Measurements from ENCODE around the gene CD99. TPM values are rescaled to one million over a fixed set of nuclear protein-coding genes. Genes with fewer than 3 reads are reported as not detected.

Gene CD99
- total RNA-seq, 1 experiment from 2014 or later: 343 TPM

- DNase-seq (ENCODE audit: low read depth): no peak
Observed at GRCh38 chrX:2698604-2699003, 7.5 kb downstream of the CD99 start.

GRCh38 chrX:2699959-2700358 is 8.9 kb downstream of the CD99 start:
- DNase-seq (ENCODE audit: low read depth): no peak

GRCh38 chrX:2700405-2701320 is 9.6 kb downstream of the CD99 start:
- DNase-seq (ENCODE audit: low read depth): no peak

GRCh38 chrX:2701600-2701999 is 10.5 kb downstream of the CD99 start:
- DNase-seq (ENCODE audit: low read depth): no peak

GRCh38 chrX:2703991-2704369 is 12.9 kb downstream of the CD99 start:
- no peak for DNase-seq (ENCODE audit: low read depth)

DNA sequence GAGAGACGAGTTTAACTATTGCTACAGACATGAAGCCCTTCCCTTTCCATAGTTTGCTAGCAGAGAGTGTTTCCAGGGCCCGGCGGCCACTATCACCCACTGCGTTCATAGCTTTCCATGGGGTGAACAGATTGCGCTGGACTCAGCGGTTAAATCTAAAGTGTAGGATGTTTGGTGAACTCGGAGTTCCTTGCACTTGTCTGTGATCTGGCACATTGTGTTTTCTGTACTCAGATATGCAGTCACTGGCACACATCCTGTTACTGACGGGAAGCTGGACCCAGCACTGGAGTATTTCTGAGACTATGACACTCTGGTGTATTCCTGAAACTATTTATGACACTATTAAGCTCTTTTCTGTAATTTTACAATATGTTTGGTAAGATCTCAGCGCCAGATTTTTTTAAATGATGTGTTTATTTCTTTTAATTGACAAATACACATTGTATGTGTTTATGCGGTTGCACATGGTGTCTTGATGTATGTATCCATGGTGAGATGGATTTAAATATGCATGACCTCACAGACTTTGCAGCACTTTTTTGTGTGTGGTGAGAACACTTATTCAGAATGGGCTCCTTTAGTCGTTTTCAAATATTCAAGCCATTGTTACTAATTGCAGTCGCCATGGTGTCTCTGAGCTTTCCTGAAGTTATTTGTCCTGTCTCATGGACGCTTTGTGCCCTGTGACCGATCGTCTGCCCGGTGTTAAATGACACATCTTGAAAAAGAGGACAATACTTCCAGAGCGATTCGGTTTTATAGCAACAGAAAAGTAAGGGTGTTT is 14.1 kb downstream of the CD99 start:
- no peak for DNase-seq (ENCODE audit: low read depth)

GRCh38 chrX:2707334-2707760 is 16.3 kb downstream of the CD99 start:
- DNase-seq (ENCODE audit: low read depth): peak; percentile 98

DNA sequence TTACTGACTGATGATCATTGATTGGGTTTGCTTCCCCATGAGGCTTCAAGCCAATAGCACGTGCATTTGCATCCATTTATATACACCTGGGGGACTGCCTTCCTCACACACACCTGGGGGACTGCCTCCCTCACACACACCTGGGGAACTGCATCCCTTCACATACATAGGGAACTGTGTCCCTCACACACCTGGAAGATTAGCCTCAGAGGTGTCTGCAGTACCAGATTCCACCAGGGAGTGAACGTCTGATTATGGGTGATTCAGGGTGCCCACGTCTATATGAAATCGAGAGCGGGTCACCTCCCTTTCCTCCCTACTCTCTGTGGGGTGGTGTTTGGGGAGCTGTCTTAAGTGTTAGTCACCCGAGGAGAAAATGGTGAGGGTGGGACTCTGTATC is 16.9 kb downstream of the CD99 start:
- DNase-seq (ENCODE audit: low read depth): peak; percentile 23

- DNase-seq (ENCODE audit: low read depth): no peak
Observed at GRCh38 chrX:2708592-2709188, 17.6 kb downstream of the CD99 start.

GRCh38 chrX:2709556-2709955 is 18.5 kb downstream of the CD99 start:
- DNase-seq (ENCODE audit: low read depth): no peak

DNA sequence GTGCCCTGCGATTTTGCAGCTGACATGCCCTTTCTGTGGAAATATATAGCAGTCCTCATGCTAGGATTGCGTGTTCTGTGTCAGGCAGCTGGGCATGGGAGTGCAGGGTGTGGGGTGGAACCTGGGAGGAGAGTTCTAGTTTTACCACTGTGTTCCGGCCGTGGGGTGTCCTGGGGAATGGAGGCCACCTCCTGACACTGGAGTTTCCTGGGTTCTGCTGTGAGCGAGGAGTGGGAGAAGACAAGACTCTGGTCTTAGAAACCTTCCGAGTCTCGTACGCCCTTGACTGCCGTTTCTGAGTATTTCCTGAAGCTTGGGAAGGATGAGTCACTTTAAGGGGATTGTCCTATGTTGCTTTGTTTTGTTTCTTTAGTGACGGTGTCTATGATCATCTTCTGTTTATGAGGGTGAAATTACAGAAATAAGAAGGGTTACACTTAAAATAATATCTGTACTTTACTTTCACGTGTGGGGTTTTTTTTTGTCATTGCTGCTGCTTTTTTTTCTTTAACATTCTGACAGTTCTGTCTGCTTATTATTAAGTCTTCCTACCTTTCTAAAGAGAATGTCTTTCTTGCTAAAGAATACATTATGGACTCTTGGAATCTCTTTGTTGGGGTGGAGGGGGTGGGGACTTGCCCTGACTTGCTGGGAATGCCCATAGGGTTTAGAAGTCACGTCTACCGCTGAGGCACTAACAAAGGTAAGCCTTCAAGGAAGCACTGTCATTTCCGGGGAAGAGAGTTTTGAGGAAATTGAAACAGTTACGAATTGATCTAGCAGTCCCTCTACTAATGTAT is 19.1 kb downstream of the CD99 start:
- peak; percentile 91 for DNase-seq (ENCODE audit: low read depth)

- no peak for DNase-seq (ENCODE audit: low read depth)
Observed at GRCh38 chrX:2711441-2711840, 20.3 kb downstream of the CD99 start.

DNA sequence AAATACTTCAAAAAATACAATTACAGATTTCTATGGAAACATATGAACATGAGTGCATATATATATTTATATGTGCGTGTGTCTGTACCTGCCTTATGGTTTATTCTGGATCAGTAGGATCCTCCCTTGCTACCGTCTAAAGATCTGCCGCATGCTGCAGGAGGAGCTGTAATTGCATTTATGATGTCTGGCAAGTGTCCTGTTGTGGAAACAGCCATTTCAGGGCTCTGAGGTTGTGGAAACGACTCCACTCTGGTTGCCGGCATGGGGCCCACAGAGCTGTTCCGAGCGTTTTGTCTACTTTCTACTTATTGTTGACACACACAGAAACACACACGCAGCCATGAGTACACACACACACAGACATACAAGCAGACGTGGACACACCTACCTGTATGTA is 21.3 kb downstream of the CD99 start:
- DNase-seq (ENCODE audit: low read depth): no peak

DNA sequence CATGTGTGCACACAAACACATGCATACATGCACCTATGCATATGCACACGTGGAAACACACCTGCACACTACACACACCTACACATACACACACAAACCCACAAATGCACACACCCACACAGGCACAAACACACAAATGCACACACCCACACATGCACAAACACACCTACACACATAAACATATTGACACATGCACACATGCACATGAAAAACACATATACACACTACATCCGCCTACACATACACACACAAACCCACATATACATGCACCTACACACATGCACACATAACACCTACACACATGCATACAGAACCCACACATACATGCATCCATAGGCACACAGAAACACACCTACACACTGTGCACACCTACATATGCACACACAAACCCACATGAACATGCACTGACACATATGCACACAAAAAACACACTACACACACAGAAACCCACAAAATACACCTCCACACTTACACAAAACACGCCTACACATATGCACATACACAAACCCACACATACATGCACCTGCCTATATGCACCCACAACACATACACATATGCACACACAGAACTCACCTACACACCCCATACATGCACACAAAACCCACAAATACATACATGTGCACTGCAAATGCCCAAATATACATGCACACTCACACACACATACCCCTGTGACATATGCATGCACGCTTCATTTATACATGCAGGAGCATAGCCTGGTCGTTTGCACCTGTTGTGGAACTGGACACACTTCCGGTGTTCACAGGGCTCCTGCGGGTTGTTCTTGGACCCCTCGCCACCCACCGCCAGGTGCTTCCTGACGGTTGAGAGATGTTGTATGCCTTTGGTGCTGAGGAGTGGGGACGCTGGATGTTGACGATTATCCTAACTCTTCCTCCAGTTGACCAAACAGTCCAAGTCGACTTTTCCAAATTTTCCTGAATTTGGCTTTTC is 22.1 kb downstream of the CD99 start:
- DNase-seq (ENCODE audit: low read depth): no peak

GRCh38 chrX:2714551-2714950 is 23.5 kb downstream of the CD99 start:
- DNase-seq (ENCODE audit: low read depth): no peak

DNA sequence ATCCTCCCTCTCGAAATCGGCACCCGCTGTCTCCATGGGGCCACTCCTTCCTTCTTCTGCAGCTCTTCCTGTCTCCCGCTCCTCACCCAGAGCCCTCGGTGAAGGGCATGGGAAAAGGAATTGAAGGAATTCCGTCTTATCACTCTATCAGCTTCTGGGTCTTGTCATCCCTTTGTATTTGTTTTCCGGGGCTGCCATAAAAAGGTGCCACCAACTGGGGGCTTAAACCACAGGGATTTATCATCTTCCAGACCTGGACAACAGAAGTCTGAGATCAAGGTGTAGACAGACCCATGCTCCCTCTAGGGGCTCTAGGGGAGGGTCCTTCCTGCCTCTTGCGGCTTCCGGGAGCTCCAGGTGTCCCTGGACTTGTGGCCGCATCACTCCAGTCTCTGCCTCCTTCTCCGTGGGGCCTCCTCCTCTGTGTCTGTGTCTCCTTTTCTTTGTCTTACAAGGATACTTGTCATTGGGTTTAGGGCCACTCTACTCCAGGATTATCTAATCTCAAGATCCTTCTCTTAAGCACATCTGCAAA is 24.0 kb downstream of the CD99 start:
- DNase-seq (ENCODE audit: low read depth): no peak

- DNase-seq (ENCODE audit: low read depth): no peak
Observed at GRCh38 chrX:2717312-2717711, 26.2 kb downstream of the CD99 start.

- no peak for DNase-seq (ENCODE audit: low read depth)
Observed at GRCh38 chrX:2718821-2719220, 27.7 kb downstream of the CD99 start.

- no peak for DNase-seq (ENCODE audit: low read depth)
Observed at GRCh38 chrX:2719774-2720447, 28.8 kb downstream of the CD99 start.
